Measurements from ENCODE around the gene IL36G.

Gene IL36G

DNA sequence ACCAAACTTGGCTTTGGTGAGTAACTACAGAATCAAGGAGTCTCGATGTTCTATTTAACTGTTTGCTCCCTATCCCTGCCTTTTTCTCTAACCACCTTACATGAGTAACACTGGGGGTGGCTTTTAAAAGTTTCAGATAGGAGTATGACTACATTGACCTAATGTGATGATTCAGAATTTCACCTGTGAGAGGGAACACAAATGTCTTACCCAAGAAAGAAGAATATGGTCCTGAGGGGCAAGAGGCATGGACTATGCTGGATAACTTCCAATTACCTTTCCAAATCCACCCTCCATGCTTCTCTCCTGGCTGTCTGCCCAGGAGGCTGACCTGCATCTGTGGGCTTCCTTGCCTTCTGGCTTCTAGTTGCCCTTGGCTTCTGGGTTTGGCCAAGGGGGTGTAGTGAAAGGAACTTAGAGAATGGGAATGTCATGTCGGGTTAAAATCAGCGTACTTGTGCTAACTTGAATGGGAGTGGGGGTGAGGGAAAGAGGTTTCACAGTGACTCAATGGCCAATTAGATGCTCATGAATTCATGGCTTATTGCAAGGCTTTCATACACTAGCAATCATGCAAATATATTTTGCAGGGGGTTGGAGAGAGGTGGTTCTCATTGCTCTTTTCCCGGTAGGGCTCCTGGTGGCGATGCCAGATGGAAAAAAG lies 5.3 kb upstream of the IL36G start:
- DNase-seq (ENCODE audit: low read depth): no peak

DNA sequence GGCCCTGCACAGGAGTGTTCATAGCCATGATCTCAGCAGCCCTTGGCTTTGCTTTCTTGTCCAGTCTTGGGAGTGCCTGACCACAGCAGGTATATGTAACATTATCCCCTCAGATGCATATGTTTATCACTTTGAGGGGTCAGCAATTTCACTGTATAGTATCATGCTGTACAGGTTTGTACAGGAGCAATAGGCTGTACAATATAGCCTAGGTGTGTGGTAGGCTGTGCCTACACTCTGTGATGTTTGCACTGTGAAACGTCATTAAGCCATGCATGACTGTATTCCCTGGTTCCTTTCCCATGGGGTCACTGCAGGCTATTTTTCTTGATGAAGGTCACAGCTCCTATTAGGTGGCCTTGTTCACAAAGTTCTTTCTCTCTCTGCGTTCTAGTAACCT lies 4.7 kb upstream of the IL36G start:
- no peak for DNase-seq (ENCODE audit: low read depth)

DNA sequence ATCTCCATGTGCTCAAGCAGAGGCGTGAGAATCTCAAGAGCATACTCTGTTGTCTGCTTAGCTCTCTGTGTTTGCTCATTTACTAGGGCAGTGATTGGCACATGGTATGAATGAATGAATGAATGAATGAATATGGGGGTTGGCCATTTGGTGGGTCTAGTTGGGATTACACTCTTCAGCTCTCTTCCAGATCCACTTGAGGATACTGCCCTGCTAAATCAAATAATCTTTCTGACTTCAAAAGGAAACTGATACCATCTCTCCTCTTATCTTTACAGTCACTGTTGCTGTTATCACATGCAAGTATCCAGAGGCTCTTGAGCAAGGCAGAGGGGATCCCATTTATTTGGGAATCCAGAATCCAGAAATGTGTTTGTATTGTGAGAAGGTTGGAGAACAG lies 1.9 kb downstream of the IL36G start:
- DNase-seq (ENCODE audit: low read depth): no peak

DNA sequence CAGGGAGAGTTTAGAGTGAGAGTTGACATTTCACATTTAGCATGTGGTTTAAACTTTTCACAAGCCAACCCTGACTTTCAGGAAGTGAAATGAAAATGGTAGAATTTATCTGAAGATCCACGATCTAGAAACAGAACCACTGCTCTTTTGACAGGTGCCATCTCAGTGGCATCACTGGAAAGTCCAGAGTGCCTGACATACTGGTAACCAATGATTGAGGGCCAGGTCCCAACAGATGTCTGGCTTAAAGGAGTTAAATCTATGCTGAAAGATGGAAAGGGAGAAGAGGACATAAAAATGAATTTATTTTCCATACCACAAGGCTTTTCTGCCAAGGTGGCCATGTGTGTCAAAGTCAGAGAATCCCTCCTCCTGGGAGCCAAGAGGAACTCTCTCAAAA lies 2.7 kb downstream of the IL36G start:
- DNase-seq (ENCODE audit: low read depth): no peak

DNA sequence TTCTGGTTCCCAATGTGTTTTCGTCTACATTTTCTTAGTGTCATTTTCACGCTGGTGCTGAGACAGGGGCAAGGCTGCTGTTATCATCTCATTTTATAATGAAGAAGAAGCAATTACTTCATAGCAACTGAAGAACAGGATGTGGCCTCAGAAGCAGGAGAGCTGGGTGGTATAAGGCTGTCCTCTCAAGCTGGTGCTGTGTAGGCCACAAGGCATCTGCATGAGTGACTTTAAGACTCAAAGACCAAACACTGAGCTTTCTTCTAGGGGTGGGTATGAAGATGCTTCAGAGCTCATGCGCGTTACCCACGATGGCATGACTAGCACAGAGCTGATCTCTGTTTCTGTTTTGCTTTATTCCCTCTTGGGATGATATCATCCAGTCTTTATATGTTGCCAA lies 7.3 kb downstream of the IL36G start:
- no peak for DNase-seq (ENCODE audit: low read depth)

DNA sequence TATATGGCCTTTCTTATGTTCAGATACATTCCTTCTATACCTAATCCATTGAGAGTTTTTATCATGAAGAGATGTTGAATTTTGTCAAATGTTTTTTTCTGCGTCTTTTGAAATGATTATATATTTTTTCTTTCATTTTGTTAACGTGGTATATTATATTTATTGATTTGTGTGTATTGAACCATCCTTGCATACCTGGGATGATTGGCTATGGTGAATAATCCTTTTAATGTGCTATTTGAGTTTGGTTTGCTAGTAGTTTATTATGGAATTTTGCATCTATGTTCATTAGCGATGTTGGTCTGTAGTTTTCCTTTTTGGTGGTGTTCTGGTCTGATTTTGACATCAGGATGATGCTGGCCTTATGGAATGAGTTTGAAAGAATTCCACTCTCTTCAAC lies 11.8 kb downstream of the IL36G start:
- no peak for DNase-seq (ENCODE audit: low read depth)

DNA sequence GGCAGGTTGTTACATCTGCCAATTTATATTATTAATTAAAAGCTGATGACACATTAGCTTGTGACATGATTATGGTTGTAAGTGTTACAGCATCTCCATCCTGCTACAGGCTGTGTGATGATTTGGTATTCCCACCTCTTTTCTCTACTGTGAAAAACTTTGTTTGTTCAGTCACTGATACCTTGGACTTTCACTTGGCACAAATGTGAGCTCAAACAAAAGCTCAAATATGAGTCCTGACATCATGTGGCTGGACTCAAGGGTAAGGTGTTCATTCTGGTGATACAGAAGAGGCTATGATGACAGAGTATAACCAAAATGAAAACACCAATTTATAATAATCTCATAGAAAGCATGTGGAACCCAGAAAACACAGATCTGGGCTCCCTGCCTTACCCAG lies 16.0 kb downstream of the IL36G start:
- DNase-seq (ENCODE audit: low read depth): no peak

DNA sequence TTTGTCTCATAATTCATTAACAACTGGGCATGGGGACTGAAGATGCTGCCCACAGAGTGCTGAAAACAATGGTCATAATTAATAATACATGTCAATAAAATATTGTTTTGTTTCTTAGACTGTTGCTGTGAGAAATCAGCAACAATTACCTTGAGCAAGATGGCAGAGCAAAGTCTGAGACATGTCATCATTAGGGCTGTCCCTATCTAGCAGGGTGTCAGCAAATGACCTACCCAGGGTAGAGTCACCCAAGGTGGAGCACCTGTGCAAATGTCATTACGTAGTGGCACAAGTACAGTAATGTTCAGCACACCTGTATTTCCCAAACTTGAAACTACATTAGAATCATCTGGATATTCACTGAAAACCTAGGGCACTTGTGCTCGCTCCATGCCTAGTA lies 16.8 kb downstream of the IL36G start:
- no peak for DNase-seq (ENCODE audit: low read depth)

DNA sequence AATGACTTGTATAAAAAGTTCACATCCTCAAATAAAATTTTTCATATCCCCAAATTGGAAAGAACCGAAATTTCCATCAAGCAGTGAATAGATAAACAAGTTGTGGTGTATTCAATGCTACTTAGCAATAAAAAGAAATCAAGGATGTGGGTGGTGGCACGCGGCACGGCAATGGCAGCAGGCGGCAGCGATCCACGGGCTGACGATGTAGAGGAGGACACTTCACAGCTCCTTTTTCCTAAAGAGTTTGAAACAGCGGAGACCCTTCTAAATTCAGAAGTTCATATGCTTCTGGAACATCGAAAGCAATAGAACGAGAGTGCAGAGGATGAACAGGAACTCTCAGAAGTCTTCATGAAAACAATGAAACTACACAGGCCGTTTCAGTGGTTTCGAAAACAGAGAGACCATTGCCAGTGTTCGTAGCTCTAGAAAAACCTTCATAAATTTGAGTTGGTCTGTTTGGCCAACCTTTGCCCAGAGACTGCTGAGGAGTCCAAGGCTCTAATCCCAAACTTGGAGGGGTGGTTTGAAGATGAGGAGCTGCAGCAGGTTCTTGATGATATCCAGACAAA lies 17.6 kb downstream of the IL36G start:
- DNase-seq (ENCODE audit: low read depth): no peak

DNA sequence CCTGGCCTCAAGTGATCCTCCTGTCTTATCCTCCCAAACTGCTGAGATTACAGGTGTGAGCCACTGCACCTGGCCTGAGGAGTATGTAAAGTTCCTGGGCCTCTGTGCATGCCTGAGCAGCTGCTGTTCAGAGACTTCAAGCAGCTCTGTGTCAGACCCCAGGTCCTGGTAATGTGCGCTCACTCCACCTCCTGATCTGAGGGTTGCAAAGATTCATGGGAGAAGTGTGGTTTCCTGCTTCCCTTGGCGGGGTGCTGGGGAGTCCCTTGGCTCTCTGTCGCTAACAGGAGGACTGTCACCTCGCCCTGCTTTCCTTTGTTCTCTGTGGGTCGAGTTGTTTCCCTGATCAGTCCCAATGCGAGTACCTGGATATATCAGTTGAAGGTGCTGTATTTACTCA lies 18.8 kb downstream of the IL36G start:
- DNase-seq (ENCODE audit: low read depth): no peak

DNA sequence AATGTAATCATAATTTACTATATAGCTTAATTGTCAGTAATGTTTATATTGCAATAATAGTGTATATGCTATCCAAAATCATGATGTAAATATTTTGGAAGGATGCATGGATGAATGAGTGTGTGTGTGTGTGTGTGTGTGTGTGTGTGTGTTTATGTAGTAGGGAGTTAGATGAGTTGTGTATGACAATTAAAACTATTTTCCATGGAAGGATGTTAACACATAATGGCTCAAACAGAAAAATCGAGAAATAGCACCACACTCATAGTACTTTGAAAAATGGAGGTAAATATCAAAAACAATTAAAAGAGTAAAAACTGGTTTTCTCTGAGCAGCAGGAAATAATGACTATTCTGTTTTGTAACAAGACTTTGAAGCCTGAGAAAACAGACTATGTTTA lies 19.3 kb downstream of the IL36G start:
- DNase-seq (ENCODE audit: low read depth): no peak

DNA sequence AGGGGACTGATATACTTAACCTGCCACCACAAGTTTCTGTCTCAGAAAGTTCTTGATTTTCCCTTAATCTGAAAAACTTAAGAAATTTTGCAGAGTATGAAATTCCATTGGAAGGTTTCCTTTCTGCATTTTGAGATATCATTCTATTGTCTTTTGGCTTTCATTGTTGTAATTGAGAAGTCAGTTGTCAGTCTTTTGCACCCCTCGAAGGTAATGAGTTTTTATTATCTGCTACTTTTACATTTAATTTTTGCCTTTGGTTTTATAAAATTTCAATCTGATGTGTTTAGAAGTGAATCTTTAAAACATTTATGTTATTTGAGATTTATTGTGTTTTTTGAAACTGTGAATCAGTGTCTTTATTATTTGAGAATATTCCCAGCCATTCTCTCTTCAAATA lies 22.6 kb downstream of the IL36G start:
- DNase-seq (ENCODE audit: low read depth): no peak

DNA sequence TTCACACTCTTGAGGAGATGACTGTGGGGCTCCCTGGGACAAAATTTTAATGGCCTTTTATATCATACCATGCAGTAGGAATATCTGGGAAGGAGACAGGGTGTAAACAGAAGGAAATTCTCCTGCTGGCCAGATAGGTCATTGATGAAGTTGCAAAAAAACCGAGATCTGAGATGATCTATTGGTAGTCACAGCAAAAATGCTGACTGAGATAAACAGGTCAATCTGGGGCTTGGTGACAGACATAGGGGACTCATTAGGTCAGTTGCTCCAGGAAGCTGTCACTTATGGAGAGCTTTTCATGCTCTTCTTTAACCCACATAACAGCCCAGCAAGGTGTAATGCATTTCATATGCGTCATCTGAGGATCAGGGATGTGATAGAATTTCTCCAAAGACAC lies 24.9 kb downstream of the IL36G start:
- DNase-seq (ENCODE audit: low read depth): no peak

DNA sequence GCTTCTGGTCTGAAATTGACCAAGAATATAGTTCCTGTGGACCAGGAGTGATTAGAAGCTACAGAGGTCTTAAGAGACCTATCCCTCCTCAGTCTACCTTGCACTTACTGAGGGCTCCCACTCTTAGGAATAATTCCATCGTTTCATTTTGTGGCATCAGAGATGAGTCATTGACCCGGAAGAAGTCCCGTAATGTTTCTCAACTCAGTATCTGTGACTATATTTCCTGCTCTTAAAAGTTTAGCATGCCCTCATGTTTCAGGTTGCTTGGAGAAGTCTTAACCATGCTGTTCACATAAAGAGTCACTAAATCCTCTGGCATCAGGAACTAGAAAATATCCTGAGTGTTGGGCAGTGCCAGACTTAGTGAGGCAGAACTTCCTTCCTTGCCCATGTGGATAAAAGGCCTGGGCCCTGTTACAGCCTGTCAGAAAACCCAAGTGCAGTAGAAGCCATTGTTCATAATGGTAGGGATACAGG lies 27.3 kb downstream of the IL36G start, which contains the start of gene IL36A:
TSS of gene IL36A (plus strand) at position 430 of the 480 bp plus-strand sequence. CDS start 413 bp downstream, outside the sequence.
- no peak for DNase-seq (ENCODE audit: low read depth)

DNA sequence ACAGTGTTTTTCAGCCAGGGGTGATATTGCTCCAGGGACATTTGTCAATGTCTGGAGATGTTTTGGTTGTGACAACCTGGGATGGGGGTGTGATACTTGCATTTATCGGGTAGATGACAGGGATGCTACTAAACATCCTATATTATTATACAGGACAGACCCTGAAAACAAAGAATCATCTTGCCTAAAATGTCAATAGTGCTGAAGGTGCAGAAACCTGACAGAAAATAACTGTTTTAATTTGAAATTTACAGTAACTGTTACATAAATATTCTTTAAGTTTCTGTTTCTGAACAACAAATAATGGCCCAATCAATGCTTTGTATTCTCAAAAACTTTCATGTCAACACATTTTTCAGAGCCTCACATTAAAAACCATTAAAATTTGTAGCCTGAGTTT lies 29.4 kb downstream of the IL36G start:
- DNase-seq (ENCODE audit: low read depth): no peak

DNA sequence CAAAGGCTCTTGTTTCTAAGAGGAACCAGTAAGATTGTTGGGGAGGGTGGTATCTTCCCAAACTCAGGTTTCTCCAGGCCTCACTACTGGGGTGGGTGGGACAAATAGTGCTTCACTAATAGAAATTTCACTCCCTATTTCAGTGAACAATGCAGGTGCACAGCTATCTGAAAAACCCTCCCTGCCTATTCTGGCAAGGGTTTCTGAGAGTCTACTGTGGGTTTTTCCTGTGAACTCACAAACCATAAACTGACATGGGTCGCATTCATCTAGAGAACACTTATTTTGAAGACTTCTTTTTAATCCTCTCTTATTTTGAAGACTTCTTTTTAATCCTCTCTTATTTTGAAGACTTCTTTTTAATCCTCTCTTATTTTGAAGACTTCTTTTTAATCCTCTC lies 31.8 kb downstream of the IL36G start:
- DNase-seq (ENCODE audit: low read depth): no peak

DNA sequence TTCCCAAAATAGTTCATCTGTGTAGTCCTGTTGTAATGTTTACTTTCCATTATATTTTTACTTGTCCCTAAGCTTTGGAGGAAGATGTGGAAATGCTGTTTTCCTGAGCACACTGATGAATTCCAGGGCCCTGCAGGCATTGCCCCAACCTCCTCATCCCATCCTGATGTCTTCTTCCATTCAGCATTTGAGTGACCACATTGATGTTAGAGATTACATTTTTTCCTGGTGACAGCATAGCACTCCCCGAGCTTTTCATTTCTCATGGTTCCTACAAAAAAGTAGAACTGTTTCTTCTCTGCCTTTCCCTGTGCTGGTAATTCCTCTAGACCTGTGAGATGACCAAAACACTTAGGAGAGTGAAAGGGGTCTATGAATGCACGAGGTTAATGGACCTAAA lies 32.3 kb downstream of the IL36G start:
- DNase-seq (ENCODE audit: low read depth): no peak

DNA sequence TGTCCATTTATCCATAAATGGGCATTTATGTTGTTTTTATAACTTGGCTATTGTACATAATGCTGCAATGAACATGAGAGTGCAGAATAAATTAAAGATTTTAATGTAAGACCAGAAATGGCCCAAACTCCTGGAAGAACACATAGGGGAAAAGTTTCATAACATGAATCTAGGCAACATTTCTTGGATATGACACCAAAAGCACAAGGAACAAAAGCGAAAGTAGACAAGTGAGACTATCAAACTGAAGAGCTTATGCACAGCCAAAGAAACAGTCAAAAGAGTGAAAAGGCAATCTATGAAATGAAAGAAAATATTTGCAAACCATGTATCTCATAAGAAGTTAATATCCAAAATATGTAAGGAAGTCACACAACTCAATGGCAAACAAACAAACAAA lies 33.3 kb downstream of the IL36G start:
- DNase-seq (ENCODE audit: low read depth): no peak

DNA sequence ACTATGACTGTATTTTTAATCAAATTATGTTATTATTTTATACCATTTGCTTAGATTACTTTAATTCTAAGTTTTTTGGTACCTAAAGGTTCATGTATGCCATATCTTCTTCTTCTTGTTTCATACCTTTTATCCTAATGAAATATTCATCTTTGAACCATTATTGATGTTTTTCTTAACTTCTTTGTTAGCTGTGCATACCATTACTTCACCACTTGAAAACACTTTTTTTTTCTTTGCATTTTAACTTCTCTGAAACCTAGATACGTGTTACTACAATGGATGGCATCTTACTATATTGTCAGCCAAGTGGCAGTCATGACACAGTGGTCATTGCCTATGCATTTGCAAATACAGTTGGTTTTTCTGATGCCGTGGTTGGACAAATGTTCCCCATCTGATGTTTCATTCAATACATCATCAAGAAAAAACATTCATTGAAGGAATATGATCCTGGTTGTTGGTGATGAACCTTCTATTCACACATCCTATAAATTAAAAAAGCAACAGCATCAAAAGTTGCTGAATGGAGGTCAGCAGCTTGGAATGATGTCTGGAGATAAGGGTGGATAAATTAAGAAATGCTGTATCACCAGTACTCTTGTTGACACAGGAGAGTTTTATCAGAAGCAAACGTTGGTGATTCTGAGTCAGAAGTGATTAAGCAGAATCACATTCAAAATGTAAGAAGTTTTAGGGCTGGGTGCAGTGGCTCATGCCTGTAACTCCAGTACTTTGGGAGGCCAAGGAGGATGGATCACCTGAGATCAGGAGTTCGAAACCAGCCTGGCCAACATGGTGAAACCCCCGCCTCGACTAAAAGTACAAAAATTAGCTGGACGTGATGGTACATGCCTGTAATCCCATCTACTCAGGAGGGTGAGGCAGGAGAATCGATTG lies 34.9 kb downstream of the IL36G start:
- DNase-seq (ENCODE audit: low read depth): no peak

DNA sequence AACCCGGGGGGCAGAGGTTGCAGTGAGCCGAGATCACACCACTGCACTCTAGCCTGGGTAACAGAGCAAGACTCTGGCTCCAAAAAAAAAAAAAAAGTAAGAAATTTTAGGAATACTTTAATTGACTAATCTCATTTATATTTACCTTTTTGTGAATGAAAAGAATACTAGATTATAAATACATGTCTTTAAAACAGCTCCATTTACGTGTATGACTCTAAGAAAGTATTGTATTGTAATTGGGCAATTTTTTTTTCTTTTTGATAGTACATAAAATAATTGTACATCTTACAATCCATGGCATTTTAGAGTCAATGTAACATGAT lies 35.5 kb downstream of the IL36G start:
- no peak for DNase-seq (ENCODE audit: low read depth)

DNA sequence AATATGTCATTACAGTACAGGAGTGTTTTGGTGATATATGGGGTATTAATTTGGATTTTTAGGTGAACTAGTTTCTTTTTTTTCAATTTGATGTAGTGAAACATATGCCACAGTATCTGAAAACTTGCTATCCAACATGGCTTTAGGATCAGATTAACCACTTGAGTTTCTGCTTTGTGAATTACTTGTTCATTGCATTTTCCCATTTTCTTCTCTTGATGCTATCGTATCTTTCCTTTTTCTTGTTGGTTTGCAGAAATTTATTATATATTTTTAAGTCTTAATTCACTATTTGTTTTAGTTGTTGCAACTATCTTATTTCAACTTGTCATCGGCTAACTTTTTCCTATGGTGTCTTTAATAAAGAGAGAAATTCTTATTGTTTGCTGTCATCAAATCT lies 36.3 kb downstream of the IL36G start:
- no peak for DNase-seq (ENCODE audit: low read depth)

DNA sequence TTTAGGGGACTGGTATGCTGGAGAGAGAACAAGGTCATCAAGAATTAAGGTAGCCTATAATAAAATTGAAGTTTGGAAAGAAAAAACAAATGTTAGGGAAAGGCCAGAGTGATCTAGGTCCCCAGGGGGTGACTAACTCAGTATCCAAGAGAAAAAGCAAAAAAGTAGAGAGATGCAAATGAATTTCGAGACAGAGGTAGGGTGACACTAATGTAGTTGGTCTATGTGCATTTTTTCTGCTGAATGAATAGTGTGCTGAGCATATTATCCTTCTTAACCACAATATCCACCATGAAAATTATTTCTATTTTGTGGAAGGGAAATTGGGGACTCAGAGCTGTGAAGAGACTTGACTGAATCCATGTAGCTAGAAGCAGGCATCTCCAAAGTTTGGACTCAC lies 37.2 kb downstream of the IL36G start:
- DNase-seq (ENCODE audit: low read depth): no peak

DNA sequence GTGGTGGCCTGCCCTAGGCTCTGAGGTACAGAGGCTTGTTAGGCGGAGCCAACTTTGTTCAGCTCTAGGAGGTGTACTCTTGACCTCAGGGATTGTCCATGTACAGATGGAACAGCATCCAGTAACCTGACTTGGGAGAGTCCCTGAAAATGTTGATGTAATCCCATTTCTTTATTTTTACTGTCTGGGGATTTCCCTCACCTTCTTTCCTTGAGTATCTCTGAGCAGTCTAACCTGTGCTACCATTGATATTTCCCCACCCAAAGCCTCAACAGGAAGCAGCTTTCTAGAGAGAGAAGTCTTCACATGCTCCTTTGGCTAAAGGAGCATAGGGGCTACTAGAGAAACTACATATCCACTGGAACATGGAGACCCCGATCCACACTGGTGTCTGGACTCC lies 37.8 kb downstream of the IL36G start:
- no peak for DNase-seq (ENCODE audit: low read depth)
